ENCODE data around the gene TGFB1I1.

Gene TGFB1I1

GRCh38 chr16:31451201-31451600, 20.8 kb upstream of the TGFB1I1 start:
- DNase-seq (ENCODE audit: low read depth, low spot score) = no peak
- H3K4me3 ChIP-seq (ENCODE audit: low read length) = no peak overlapping the region

GRCh38 chr16:31451681-31452351, 20.1 kb upstream of the TGFB1I1 start:
- no peak overlapping the region for H3K4me3 ChIP-seq (ENCODE audit: low read length)
- no peak for DNase-seq (ENCODE audit: low read depth, low spot score)

- DNase-seq (ENCODE audit: low read depth, low spot score) = no peak
- no peak overlapping the region for H3K4me3 ChIP-seq (ENCODE audit: low read length)
Measured at GRCh38 chr16:31452631-31453106, 19.3 kb upstream of the TGFB1I1 start.

GRCh38 chr16:31453255-31454204, 18.4 kb upstream of the TGFB1I1 start:
- no peak for DNase-seq (ENCODE audit: low read depth, low spot score)
- H3K4me3 ChIP-seq (ENCODE audit: low read length) = no peak overlapping the region

GRCh38 chr16:31455601-31456314, 16.2 kb upstream of the TGFB1I1 start:
- H3K4me3 ChIP-seq (ENCODE audit: low read length) = no peak overlapping the region
- no peak for DNase-seq (ENCODE audit: low read depth, low spot score)

GRCh38 chr16:31456988-31457360, 15.0 kb upstream of the TGFB1I1 start:
- no peak for DNase-seq (ENCODE audit: low read depth, low spot score)
- no peak overlapping the region for H3K4me3 ChIP-seq (ENCODE audit: low read length)

GRCh38 chr16:31458073-31458843, 13.7 kb upstream of the TGFB1I1 start:
- peak; percentile 69 for DNase-seq (ENCODE audit: low read depth, low spot score)
- H3K4me3 ChIP-seq (ENCODE audit: low read length) = peak overlapping the region; percentile 93

GRCh38 chr16:31458844-31459686, 12.9 kb upstream of the TGFB1I1 start, which contains the start of gene ARMC5:
Gene ARMC5, plus strand, starts transcription at chr16:31459501. Its CDS starts 24 bp downstream, at chr16:31459525.
- peak within 1 kb of the TSS; percentile 93 for H3K4me3 ChIP-seq (ENCODE audit: low read length)
- peak; percentile 98 for DNase-seq (ENCODE audit: low read depth, low spot score)

GRCh38 chr16:31459687-31460581, 12.0 kb upstream of the TGFB1I1 start:
- peak overlapping the region; percentile 93 for H3K4me3 ChIP-seq (ENCODE audit: low read length)
- peak; percentile 98 for DNase-seq (ENCODE audit: low read depth, low spot score)

- peak; percentile 70 for DNase-seq (ENCODE audit: low read depth, low spot score)
- H3K4me3 ChIP-seq (ENCODE audit: low read length) = peak overlapping the region; percentile 61
Measured at GRCh38 chr16:31460582-31461002, 11.4 kb upstream of the TGFB1I1 start.

GRCh38 chr16:31461201-31461920, 10.6 kb upstream of the TGFB1I1 start:
- H3K4me3 ChIP-seq (ENCODE audit: low read length) = no peak overlapping the region
- no peak for DNase-seq (ENCODE audit: low read depth, low spot score)

- H3K4me3 ChIP-seq (ENCODE audit: low read length) = no peak overlapping the region
- DNase-seq (ENCODE audit: low read depth, low spot score) = no peak
Measured at GRCh38 chr16:31461921-31462804, 9.8 kb upstream of the TGFB1I1 start.

GRCh38 chr16:31464348-31464769, 7.6 kb upstream of the TGFB1I1 start:
- no peak for DNase-seq (ENCODE audit: low read depth, low spot score)
- H3K4me3 ChIP-seq (ENCODE audit: low read length) = no peak overlapping the region

- H3K4me3 ChIP-seq (ENCODE audit: low read length) = no peak overlapping the region
- DNase-seq (ENCODE audit: low read depth, low spot score) = no peak
Measured at GRCh38 chr16:31464781-31465260, 7.1 kb upstream of the TGFB1I1 start.

GRCh38 chr16:31465788-31466370, 6.1 kb upstream of the TGFB1I1 start:
- no peak for DNase-seq (ENCODE audit: low read depth, low spot score)
- H3K4me3 ChIP-seq (ENCODE audit: low read length) = no peak overlapping the region

Data from Jurkat, Clone E6-1 (cell line).